ENCODE results near the gene RBFOX2. TPM values are rescaled to one million over a fixed set of nuclear protein-coding genes. Genes with fewer than 3 reads are reported as not detected.

RBFOX2 gene
- total and polyA plus RNA-seq, 8 donors = 12.9 to 33.7 (median 16.7) TPM

DNA sequence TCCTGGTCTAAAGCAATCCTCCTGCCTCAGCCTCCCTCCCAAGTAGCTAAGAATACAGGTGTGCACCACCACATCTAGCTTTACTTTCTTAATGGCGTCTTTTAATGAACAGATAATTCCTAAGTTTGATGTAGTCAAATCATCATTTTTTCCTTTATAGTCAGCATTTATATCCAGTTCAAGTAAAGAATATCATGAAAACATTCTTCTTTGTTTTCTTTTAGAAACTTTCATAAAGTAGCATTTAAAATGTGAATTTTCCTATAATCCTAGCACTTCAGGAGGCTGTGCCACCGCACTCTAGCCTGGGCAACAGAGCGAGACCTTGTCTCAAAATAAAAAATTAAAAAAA is 61.6 kb downstream of the RBFOX2 start:
- no peak for FAIRE-seq
- no peak for ATAC-seq

GRCh38 chr22:35966314-35967045 is 62.1 kb downstream of the RBFOX2 start:
- H3K27me3 ChIP-seq = no peaks in the 10 kb centered on the region
- no peak overlapping the region for H3K27ac ChIP-seq
- DNase-seq = no peak
- peaks cover 0 to 32% (median 5%) of the 10 kb centered on the region in 3 donors for H3K4me1 ChIP-seq
- H3K36me3 ChIP-seq = no peaks in the 10 kb centered on the region
- ATAC-seq = no peak
- intact Hi-C loops (cut with DNase I) = no loop called here
- TF ChIP-seq CTCF (IDR thresholded peaks at IDR 0.05) = no peak
- FAIRE-seq = no peak
- no peaks in the 10 kb centered on the region for H3K9me3 ChIP-seq
- no peak overlapping the region for H3K4me3 ChIP-seq
- WGBS, 2 donors = 87% methylated on average over 6 of the region's 6 CpGs

More for the DNA sequence above, 61.6 kb downstream of the RBFOX2 start:
- TF ChIP-seq CTCF (IDR thresholded peaks at IDR 0.05) = no peak
- intact Hi-C loops (cut with DNase I) = no loop called here
- Histone ChIP-seq H3K9me3 (no peaks in the 10 kb centered on the region), H3K27me3 (no peaks in the 10 kb centered on the region), H3K4me3 (no peak overlapping the region), H3K27ac (no peak overlapping the region), H3K36me3 (no peaks in the 10 kb centered on the region), H3K4me1 (peaks cover 4 to 37% (median 5%) of the 10 kb centered on the region in 3 donors)
- 97 to 99% methylated on average over 3 of the region's 3 CpGs for WGBS, 2 donors
- no peak for DNase-seq

GRCh38 chr22:35963237-35963810 is 65.3 kb downstream of the RBFOX2 start:
- no peak overlapping the region for H3K4me3 ChIP-seq
- no peaks in the 10 kb centered on the region for H3K9me3 ChIP-seq
- no peak overlapping the region for H3K27ac ChIP-seq
- no peak for FAIRE-seq
- DNase-seq = no peak
- ATAC-seq = no peak
- TF ChIP-seq CTCF (IDR thresholded peaks at IDR 0.05) = no peak
- H3K4me1 ChIP-seq = peaks cover 0 to 18% (median 8%) of the 10 kb centered on the region in 3 donors
- H3K27me3 ChIP-seq = no peaks in the 10 kb centered on the region
- no peaks in the 10 kb centered on the region for H3K36me3 ChIP-seq
- intact Hi-C loops (cut with DNase I) = no loop called here
- WGBS, 2 donors = 91 to 92% methylated on average over 8 of the region's 8 CpGs

- no peak for FAIRE-seq
- no peak overlapping the region for H3K4me3 ChIP-seq
These were observed 66.9 kb downstream of the RBFOX2 start for GRCh38 chr22:35961480-35962295.

More at GRCh38 chr22:35961480-35962295, 66.9 kb downstream of the RBFOX2 start:
- peak in 2 of 6 donors; percentile 5 to 19 for DNase-seq
- Histone ChIP-seq H3K4me1 (peaks cover 0 to 9% (median 8%) of the 10 kb centered on the region in 3 donors), H3K9me3 (no peaks in the 10 kb centered on the region), H3K27me3 (no peaks in the 10 kb centered on the region), H3K27ac (no peak overlapping the region), H3K36me3 (no peaks in the 10 kb centered on the region)
- intact Hi-C loops (cut with DNase I) = no loop called here
- 64 to 68% methylated on average over 5 of the region's 5 CpGs for WGBS, 2 donors
- peak; percentile 35 to 81 (median 74) for ATAC-seq
- no peak for TF ChIP-seq CTCF (IDR thresholded peaks at IDR 0.05)

Measured in pancreas (tissue), 10 donors.